Measurements from ENCODE around the gene CTPS2.
"Not testable (repeated sequence)": the region's sequence is repeated elsewhere in the genome, so short reads cannot be mapped to it uniquely, and the experiment has no call there.

CTPS2 gene, protein sequence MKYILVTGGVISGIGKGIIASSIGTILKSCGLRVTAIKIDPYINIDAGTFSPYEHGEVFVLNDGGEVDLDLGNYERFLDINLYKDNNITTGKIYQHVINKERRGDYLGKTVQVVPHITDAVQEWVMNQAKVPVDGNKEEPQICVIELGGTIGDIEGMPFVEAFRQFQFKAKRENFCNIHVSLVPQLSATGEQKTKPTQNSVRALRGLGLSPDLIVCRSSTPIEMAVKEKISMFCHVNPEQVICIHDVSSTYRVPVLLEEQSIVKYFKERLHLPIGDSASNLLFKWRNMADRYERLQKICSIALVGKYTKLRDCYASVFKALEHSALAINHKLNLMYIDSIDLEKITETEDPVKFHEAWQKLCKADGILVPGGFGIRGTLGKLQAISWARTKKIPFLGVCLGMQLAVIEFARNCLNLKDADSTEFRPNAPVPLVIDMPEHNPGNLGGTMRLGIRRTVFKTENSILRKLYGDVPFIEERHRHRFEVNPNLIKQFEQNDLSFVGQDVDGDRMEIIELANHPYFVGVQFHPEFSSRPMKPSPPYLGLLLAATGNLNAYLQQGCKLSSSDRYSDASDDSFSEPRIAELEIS

DNA sequence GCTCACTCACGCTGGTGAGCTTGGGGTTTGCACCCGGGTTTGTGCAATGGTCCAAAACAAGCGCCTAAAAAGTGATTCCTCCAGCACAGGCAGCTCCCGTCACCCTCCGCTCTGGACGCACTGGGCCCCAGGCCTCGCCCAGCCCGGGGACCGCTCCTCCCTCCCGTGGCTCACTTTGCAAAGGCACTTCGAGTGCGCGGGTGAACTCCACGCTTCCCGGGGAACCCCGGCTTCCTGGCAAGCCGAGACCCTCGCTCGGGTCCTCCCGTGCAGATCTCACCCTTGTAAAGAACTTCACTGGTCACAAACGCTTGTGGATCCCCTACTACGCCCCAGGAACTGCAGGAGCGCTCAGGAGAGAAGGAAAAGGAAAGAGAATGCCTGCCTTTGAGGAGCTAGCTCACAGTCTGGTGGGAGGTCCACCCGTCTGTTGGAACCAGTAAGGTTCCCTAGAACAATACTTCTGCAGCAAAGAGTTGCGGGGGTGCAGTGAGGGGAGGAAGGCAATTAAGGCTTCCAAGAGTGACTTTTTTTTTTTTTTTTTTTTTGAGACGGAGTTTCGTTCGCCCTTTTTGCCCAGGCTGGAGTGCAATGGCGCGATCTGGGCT lies at the start of gene CTPS2:
CTPS2 (minus strand) TSS at position 122 of the 608 bp plus-strand sequence. CDS start 9,767 bp downstream, outside the sequence.
- peak; percentile 85 for DNase-seq (ENCODE audit: low spot score)

DNA sequence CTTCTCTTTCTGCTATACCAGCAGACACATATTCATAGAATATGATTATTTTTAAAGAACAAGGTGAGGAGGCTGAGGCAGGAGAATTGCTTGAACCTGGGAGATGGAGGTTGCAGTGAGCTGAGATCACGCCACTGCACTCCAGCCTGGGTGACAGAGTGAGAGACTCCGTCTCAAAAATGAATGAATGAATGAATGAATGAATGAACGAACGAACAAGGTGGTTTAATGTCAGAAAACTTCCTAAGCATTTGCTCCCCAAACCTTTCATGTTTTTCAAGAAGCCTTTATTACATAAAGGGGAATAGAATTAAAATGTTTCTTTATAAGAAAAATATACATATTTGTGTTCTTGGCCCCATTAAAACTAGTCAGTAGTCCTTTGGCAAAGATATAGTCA lies 49.0 kb upstream of the CTPS2 start:
- DNase-seq (ENCODE audit: low spot score), result not testable (repeated sequence)

DNA sequence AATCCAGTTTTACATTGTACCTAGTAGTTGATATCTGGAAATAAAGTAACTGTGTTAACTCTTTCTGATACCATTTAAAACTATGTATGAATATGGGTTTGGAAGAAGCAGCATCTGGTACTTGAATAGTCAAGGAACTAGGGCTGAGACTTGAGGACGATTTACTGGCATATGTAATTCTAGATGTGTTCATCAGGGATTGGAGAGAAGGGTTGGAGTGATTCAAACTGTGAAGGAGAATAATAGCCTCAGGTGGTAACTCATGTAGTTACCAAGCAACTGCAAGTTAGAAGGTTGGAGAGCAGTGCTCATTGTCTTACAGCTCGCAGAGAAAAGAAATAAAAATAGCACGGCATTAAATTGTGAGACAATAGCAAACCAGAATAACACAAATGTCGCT lies 44.3 kb upstream of the CTPS2 start:
- no peak for DNase-seq (ENCODE audit: low spot score)

DNA sequence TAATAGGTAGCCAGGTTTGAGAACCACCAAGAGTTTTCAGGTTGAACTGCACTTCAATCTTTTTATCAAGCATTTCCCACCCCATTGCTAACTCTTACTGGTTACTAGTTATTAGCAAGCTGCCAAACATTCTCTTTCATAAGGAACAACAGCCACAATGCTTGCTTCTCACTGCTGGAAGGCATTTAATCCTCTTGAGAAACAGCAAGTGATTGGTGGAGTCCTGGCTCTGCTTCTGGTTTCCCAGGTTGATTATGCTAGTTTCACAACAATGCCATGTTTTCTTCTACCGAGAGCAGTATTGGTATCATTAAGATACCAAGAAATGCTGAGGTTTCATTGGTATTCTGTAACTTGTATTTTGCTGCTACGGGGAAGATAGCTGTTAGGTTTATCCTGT lies 41.5 kb upstream of the CTPS2 start:
- no peak for DNase-seq (ENCODE audit: low spot score)

DNA sequence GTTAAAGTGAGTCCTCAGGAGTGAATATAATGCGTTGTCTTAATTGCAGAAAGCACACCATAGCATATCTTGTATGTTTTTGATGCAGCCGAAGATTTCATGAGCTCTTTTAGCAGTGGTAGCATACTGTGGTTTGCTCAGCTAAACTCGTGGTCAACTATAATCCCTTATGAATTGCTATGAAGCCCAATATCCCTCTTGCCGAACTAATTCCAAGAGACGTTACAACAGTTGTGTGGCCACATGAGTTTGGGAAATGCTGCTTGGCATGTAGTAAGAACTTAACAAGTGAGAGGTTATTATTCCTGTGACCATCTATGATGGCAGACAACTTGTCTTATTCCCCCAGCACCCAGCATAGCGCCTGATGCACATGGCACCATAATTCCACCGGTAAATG lies 37.7 kb upstream of the CTPS2 start:
- DNase-seq (ENCODE audit: low spot score), result no peak

DNA sequence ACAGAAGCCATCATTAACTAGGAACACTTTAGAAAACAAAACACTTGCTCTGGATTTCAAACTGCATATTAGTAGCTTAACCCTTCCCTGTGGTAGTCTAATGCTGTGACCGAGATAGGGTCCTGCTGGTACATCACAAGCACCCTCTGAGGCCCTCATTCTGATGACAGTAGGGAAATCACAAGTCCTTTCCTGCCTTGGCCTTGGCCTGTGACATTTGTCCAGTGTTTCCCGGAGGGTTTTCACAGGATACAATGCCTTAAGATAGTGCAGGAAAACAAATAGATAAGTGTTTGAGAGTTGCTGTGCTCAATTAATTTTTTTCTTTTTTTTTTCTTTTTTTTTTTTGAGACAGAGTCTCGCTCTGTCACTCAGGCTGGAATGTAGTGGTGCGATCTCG lies 36.0 kb upstream of the CTPS2 start:
- no peak for DNase-seq (ENCODE audit: low spot score)

DNA sequence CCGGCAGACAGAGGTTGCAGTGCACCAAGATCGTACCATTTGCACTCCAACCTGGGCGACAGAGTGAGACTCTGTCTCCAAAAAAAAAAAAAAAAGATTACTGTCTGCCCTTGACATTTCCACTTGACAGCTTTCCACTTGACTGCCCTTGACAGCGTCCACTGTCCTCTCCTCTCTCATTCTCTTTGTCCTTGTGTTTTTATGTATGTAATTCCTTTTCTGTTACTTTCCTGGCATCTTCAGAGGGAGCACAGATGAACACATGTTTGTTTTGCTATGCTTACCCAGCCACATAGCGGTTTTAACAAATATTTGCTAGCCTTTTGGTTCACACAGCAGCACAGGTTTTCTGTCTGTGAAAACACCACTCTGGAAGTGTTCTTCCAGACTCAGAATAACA lies 33.2 kb upstream of the CTPS2 start:
- no peak for DNase-seq (ENCODE audit: low spot score)

DNA sequence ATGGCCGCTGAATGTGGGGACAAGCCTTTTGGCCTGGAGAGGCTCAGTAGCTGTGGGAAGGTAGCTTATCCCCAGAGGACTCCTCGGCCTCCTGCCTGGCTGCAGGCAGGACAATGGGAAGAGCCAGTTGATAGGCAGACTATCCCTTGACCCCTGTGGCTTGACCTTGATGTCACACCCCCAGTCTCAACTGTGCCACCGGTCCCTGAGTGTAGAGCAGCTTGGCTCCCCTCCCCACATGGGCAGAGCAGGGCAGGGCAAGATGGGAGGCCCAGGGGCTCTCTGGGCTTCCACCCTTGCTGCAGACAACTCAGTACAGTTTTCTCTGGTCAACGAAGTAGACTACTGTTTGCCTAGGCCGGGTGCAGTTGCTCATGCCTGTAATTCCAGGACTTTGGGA lies 32.6 kb upstream of the CTPS2 start:
- no peak for DNase-seq (ENCODE audit: low spot score)

DNA sequence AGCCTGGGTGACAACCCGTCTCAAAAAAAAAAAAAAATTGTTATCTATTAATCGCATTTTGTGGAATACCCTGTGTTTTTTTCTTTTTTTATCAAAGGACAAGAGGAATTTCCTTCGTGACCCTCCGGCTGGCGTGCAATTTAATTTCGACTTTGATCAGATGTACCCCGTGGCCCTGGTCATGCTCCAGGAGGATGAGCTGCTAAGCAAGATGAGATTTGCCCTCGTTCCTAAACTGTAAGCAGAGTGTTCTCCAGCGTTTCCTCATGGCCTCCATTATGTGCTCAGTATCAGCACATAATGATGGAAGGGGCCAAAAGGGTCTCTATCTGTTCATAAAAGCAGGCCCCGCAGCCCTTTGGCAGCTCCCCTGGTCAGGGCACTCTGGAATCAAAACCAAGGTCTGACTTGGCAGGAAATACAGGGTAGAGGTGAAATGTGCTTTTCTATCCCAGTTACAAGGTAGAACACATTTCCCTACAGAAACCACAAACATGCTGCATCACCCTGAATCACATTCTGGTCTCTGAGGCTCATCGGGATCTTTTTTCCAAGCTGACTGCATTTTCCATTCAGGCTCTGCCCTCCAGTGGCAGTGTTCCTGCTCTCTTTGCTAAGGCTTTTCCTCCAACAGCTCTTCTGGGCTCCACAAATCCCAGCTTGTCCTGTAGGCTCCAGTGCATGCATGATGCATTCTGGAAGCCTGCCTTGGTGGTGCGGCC lies 31.3 kb upstream of the CTPS2 start:
- peak; percentile 81 for DNase-seq (ENCODE audit: low spot score)

DNA sequence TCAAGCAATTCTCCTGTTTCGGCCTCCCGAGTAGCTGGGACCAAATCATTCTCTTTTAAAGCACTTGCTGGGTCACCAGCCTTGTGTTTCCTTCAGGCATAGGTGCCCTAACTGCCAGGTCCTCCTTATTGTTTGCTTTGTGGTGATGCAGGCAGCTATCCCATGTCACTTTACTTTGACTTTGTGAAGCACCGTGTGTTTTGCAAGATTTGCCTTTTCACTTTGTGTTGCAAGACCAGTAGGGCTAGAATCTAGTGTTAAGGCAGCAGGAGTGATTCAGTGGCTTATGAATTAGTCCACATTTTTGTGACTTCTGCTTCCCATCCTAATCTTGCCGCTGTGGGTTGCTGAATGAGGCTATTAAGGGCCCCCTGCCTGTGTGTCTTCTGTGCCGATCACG lies 27.1 kb upstream of the CTPS2 start:
- no peak for DNase-seq (ENCODE audit: low spot score)

DNA sequence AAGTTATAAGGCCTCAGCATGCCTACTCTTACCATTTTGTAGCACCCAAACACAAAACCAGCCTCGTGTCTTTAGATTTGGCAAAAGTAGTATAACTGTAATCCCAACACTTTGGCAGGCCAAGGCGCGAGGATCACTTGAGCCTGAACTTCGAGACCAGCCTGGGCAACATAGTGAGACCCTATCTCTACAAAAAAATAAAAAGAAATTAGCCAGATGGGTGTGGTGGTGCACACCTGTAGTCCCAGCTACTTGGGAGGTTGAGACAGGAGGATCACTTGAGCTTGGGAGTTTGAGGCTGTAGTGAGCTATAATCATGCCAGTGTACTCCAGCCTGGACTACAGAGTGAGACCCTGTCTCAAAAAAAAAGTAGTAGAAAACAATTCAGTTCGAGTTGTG lies 24.6 kb upstream of the CTPS2 start:
- DNase-seq (ENCODE audit: low spot score), result no peak

DNA sequence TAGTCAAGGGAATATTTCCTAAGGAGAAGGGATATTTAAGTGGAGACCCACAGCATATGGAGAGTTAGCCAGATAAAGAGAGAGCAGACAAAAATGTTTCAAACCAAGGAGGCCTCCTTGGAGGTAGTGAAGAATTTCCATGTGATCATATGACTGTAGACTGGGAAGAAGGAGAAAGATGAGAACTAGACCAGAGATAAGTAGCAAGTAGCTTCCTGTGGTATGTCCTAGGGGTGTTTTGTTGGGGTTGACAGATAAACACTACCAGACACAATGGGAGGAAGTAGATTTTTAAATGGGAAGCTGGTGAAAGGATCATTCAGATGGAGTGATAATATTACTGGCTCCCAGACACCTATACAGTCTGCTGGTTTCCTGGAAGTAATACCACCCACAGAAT lies 20.5 kb upstream of the CTPS2 start:
- DNase-seq (ENCODE audit: low spot score), result no peak

DNA sequence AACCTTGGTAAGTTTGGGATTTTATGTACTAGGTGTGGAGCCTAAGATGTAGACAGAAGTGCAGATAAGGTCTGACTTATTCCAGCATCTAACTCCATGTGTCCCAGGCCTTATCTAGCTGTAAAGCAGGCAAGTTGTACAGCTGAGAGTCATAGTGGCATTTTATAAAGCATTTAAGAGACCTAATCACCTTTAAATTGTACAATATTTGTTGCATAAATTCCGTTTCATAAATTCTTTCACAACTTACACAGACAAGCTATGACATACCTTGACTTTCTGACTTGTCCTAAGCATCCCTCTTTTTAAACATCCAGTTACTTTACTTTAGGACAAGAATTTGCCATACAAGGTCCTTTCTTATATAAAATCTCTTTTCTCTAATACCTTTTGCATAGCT lies 18.0 kb upstream of the CTPS2 start:
- DNase-seq (ENCODE audit: low spot score), result no peak

DNA sequence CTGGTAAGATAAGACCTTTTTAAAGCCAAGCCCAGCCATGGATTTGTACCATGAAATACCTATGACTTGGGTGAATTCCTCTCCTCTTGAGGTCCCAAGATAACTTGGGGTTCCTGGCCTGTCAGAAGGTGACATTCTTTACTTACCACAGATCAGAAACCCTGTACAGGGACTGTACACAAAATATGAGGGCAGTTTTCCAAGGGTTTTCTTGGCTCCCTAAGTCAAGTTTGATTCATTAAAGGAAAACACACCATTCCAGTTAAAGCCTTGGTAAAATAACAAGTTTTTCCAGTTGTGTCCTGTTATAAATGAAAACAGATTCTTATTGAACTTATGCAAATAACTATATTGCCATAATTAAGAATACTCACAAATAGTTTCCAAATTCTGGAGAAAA lies 15.2 kb upstream of the CTPS2 start:
- DNase-seq (ENCODE audit: low spot score), result no peak

DNA sequence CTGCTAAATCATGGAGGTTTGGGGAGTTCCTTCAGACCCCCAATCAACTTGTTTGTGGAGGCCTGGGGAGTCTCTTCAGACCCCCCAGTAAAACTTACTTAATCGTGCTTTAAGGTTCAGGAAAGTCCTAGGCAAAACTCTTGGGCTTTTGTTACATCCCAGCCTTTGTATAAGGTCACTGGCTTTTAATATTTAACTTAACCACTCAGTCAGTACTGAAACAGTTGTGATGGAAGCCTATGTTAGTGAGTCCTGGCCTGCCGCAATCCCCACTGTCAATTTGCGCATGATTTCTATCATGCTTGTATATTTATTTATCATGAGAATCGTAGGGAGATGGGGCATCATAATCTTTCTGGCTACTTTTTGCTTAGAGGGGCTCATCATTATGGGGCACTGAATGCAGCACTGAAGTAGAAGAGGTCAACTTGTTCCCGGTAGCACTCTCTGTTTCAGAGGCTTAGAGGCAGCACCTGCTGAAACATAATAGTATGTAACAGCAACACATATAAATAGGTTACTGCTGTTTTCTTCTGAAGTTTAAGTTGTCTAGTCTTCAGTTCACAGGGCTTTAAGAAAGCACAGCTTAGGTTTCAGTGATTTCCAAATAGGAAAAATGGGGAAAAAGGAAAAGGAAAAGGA lies 14.0 kb upstream of the CTPS2 start:
- DNase-seq (ENCODE audit: low spot score), result not testable (repeated sequence)

DNA sequence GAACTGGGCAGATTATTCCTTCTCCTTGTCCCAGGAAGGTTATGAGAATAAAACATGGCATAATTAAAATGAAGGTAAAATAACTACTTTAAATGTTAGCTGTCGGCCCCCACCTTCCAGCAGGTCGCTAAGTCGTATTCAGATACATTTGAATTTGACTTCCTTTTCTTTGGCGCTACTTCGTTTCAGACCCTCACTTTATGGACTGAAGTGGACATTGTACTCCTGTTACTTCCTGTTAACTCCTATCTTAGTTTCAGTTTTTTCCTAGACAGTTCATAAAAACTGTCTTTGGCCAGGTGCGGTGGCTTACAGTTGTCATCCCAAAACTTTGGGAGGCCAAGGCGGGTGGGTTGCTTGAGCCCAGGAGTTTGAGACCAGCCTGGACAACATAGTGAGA lies 12.6 kb upstream of the CTPS2 start:
- no peak for DNase-seq (ENCODE audit: low spot score)

DNA sequence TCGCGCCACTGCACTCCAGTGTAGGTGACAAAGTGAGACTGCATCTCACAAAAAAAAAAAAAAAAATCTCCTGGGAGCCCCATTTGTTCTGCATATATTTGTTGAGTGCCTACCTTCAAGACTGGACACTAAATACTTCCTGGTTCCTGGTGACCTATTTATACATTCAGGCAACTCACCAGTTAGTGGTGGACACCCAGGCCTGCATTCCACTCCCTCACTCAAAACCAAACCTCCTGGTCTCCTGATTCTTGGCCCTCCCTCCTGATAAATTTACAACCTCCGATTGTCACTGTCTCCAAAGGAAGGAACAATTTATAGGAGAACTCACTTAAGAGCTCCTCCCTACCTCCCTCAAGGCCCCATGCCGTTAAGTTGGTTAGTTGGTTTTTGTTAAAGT lies 10.0 kb upstream of the CTPS2 start:
- no peak for DNase-seq (ENCODE audit: low spot score)

DNA sequence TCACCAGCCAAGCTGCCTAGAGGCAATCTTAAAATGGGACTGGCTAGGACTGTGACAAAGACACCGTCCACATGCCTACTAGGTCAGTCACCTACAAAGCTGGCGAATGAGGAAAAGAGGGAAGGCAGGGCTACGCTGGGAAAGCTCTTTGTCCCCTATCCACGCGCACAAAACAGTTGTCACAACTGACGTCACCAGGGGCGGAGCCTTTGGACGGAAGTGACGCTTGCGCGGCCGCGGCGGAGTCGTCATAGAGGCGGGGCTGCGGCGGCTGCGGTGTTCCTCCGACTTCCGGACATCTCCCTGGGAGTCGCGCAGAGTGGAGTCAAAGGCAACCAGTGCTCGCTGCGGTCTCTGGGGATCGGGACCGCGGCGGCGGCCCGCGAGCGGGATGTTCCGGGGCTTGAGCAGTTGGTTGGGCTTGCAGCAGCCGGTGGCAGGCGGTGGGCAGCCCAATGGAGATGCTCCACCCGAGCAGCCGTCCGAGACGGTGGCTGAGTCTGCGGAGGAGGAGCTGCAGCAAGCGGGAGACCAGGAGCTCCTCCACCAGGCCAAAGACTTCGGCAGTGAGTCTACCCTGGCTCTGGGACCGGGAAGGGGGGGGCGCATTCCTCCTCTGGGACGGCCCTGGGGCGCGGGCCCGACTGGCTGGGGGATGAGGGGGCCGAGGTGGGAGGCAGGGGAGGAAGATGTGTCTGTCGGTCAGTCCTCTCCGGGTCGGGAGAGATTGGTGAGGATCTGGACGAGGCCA lies 7.0 kb upstream of the CTPS2 start, which contains the start of gene SYAP1:
SYAP1 (plus strand) TSS at position 279 of the 751 bp plus-strand sequence; CDS start at position 392, 113 bp downstream.
- DNase-seq (ENCODE audit: low spot score), result peak; percentile 96

DNA sequence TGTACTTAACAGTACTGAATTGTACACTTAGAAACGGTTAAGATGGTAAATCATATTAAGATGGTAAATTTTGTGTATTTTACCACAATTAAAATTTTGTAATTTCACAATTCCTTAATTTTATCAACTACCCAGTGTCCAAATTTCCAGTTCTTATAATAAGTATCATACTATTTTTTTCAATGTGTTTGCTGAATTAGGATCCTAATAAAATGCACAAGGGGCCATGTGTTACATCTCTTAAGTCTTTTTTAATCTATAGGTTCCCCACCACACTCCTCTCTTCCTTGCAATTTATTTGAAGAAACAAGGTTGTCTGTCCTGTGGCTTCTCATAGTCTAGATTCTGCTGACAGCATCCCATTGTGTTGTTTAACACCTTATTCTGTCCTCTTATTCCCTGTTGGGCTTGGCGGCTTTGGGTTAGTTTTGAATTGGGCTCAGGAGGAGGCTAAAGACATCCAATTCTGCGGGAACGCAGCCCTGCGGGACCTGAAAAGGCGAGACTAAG lies 6.4 kb upstream of the CTPS2 start:
- no peak for DNase-seq (ENCODE audit: low spot score)

DNA sequence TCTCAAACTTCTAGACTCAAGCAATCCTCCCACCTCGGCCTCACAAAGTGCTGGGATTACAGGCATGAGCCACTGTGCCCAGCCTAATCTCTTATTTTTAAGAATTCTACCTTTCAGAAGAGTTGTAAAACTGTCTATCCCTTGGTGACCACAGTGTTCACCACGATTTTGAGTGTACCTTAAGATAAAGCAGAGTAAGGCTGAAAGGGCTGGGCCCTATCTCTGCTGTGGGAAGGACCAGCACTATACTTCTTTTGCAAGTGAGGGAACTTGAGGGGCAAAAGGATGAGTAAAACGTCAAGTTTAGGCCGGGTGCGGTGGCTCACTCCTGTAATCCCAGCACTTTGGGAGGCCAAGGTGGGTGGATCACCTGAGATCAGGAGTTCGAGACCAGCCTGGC lies 4.0 kb upstream of the CTPS2 start:
- DNase-seq (ENCODE audit: low spot score), result not testable (repeated sequence)

DNA sequence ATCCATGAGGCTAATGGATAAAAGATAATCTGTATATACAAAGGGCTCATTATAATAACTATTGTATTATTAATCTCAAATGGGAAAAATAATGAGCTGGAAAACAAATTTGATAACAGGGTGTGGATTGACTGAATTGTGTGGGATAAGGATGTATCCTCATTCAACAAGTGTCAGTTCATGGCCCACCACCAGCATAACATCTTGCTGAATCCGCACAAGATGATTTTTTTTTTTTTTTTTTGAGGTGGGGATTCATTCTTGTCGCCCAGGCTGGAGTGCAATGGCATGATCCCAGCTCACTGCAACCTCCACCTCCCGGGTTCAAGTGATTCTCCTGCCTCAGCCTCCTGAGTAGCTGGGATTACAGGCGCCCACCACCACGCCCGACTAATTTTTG lies 3.2 kb upstream of the CTPS2 start:
- not testable (repeated sequence) for DNase-seq (ENCODE audit: low spot score)
